DMS53 (cell line): Measurements from ENCODE around the gene LRMDA.

Experiments
- DNase-seq: peaks from one replicate; lab custom pipeline; 2025; lab: John Stamatoyannopoulos, UW

The LRMDA gene

GRCh38 chr10:75646218-75646915 lies 214.9 kb downstream of the LRMDA start:
- DNase-seq: no peak

DNA sequence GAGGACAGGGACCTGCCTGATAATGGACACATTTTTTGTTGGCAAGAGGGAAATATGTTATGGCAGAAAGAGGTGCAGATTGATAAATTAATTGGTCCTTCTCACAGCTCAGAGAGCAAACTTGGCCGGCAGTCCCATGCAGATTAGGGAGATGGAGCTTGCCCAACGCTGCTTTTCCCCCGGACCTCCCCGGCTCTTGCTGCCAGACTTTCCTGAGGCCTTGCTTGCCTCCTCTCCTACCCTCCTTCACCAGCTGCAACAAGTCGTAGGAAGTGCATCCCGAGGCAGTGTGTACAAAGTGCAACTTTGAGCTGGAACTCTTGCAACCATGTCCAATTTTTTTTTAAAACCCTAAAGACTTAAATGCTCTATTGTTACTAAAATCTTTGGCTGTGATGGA lies 215.5 kb downstream of the LRMDA start:
- DNase-seq: no peak

DNA sequence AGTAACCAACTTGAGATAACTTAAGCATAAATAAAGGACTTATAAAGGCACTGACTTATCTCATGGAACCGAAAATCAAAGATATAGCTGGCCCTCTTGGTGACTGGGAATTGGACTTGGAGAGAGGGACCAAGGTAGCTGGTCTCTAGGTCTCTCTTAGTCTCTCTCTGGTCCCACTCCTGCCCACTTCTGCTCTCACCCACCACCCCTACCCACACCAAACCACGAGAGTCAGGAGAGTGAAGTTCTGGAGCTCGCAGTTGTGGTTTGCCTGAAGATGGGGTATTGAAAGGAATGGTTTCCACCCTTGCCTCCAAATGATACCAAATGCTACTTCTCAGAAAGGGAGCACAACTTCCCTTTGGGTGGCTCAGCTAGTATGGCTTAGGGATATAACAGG lies 216.3 kb downstream of the LRMDA start:
- DNase-seq: no peak

GRCh38 chr10:75648351-75648750 lies 216.9 kb downstream of the LRMDA start:
- no peak for DNase-seq

- no peak for DNase-seq
These were observed 217.4 kb downstream of the LRMDA start for GRCh38 chr10:75648854-75649253.

GRCh38 chr10:75649466-75649865 lies 218.0 kb downstream of the LRMDA start:
- no peak for DNase-seq

DNA sequence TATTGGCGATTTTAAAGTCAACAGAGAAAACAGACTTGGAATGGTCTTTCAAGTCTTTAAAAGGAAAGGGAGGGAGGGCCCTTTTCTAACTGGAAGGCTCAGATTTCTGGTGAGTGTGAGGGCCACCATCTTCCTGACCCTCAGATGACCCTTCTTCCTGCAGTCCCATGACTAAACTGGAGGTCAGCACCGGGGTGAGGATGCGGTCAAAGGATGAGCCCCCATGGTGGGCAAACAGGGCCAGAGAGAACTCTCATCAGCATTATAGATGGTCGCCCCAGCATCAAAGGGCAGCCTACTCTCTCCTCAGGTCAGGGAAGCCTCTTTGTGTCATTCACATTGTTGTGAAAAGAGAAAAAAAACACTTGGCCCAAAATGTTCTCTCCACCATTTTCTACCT lies 219.2 kb downstream of the LRMDA start:
- no peak for DNase-seq

DNA sequence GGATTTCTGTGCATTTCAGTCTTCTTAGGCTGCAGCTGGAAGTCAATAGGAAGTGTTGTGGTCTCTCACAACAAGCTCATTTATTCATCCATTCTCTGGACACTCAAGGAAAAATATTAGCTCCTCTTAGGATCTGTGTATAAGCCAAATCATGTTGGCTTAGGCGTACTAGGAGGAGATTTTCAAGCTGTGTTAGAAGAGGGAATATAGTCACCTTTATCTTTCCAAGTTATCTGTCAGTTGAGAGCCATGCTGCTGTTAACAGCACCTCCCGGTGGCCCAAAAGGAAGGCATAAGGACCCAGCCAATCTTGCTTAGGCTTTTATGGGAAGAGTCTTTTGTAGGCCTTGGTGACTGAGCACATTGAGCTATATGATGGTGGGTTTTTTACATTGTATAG lies 220.0 kb downstream of the LRMDA start:
- DNase-seq: peak; percentile 43

DNA sequence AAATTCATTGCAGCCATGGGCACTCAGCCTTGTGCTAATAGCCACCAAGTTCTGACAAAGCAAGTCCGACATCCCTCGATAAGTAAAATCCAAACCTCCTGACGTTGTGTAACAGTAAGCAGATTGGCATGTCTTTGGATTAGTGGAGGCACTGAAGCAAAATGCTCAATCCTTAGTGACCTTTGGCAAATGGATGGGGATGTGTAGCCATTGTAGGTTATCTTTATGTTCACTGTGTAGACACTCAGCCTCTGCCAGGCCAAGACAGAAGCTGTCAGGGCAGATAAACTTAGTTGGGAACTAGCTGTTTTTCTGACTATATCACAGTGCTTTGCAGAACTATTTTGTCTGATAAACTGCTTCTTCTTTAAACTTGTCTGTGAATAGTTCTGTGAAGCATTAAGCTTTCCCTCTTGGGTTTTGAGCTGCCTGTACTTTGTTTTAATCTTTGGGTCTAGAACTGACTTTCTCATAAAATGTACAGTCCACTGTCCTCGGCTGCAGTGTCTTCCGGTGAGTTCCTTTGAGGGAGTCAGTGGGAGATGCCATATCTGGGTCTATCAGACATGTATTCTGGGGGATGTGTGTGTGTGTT lies 220.8 kb downstream of the LRMDA start:
- no peak for DNase-seq

GRCh38 chr10:75653761-75654160 lies 222.3 kb downstream of the LRMDA start:
- no peak for DNase-seq

DNA sequence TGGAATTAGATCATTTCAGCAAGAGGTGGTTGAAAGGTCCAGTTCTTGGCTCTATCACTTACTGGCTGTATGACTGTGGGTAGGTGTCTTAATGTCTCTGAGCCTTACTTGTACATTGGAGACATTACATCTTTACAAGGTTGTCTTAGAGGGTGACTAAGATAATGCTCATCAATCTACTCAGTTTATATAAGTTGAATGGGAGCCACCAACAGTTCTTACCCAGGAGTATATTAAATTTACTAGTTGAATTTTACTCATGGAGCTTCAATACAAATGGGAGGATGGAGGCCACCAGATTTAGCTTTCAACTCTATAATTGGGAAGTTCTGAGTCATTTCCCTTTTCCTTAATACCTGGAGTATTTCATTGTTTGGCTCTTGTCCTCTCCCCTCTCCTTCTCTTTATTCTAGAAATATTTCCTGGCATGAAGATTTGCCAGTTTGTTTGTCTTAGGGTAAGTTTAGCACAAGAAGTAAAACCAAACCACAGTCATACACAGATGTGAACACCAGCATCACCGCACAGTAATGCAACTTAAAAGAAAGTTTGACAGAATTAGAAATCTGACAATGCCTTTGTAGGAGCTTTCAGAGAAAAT lies 222.8 kb downstream of the LRMDA start:
- DNase-seq: no peak

- DNase-seq: no peak
These were observed 223.3 kb downstream of the LRMDA start for GRCh38 chr10:75654772-75655171.

DNA sequence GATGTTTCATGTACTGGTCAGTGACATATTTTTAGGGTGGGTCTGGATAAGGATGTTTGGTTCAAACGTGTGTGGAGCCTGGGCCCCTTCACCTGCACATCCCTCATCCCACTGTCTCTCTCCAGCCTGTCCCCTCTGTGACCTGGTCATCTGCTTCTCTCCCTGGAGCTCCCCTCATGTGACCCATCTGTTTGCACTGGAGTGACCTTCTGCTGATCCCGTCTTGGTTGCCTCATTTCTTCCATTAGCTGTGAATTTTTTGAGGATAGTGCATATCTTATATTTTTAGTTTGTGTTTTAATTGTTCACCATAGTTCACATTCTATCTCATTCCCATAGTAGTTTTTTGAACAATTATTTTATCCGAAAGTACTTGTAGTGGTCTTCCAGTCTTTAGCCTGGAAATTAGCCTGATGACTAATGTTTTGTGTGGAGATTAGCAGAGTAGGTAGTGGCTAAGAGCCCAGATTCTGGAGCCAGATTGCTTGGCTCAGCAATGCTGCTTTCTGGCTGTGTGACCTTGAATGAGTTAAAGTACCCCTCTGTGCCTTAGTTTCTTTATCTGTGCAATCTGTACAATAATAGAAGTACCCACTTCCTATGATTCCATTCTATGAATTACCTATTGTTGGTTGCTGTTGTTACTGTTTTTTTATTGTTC lies 224.5 kb downstream of the LRMDA start:
- DNase-seq: no peak

DNA sequence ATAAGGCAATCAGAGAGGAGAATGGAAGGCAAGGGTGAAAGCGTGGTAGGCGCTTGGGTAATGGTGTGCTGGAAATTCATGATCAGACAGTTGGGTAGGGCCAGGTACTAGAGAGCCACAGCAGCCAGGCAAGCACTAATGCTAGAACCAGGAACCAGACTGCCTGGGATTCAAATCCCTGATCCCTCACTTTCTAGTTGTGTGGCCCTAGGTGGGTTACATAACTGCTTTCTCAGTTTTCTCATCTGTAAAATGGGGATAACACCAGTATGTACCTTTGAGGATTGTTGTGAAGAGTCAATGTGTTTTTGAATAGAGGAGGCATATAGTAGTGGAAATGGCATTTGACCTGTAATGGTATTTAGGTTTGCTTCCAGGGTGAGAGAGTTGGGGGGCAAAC lies 225.9 kb downstream of the LRMDA start:
- no peak for DNase-seq

DNA sequence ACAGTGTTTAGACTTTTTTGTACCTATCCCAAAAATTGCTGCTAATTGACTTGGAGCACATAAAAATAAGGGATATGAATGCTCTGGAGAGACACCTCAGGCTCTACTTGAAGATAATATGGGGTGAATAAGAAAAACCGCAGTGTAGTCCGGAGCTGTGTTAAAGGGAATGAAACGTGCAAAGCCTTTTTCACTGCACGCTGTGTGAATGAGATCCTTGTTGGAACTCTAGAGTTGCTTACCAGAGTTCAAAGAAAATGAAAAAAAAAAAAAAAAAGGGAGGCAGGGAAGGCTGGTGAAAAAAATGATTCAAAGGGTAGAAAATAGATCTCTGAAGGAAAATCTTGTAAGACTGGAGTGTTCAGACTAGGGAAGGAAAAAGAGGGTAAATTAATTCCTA lies 226.6 kb downstream of the LRMDA start:
- no peak for DNase-seq

DNA sequence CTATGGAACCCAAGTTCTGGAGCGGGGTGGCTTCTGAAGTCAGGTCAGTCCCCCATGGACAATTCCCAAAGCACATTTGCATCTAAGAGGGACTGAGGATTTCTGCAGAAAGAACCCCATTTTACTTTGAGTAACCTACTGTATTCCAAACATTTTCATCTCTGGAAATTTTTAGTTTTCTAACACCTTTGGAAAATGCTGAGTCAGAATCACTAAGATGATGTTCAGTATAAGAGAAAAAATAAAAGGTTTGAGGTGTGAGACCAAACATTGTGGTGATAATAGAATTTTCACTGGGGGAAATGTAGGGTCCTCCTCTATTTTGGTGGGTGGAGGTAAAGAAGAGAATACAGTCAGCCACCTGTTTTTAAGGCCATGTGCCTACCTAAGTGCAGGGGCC lies 227.1 kb downstream of the LRMDA start:
- DNase-seq: no peak

- DNase-seq: no peak
These were observed 227.5 kb downstream of the LRMDA start for GRCh38 chr10:75658915-75659314.

- no peak for DNase-seq
These were observed 229.4 kb downstream of the LRMDA start for GRCh38 chr10:75660823-75661222.

DNA sequence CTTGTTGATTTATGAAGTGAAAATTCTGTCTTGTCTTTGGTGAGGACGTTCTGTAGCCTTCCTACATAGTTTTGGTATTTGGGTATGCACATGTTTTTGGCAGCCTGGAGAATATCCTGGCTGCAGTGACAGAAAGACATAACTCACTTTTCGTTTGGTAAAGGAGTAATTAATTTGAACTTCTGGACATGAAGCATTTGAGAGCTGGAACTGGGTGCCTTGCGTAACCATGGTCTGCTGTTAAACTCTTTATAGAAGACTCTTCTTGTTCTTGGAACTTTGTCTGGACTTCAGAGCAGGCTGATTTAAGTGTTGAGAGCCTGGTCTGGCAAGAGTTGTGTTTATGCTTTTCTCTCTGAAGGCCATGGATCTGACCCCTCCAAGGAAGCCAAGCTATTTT lies 231.3 kb downstream of the LRMDA start:
- no peak for DNase-seq

DNA sequence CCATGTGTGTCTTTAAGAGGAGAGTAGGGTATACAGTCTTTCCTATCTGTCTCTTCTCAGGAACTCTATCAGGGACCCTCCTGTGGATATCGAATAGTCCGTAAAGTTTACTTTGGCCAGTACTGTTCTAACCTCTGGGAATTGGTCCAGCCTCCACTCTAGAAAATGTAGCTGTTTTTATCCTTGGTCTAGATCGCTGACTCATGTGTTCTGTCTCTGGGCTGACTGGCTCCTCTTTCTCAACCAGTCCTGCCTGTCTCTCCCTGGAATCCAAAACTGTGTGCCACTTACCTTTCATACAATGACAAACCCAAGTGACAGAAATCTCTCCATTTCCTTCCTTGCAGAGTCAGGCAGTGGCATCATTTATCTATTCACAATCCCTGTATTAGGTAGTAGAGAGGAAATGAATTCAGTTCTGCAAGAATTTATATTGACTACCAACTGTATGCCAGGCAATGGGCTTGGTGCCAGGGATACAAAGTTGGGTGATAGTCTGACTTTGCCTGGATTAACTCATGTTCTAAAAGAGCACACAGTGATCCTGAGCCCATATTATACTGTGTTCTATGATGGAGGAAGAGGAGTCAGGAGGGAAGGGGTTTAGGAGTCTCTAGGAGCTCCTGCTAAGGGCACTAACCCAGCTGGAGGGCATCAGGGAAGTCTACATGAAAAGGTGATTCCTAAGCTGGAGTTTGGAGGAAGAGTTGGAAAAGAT lies 232.7 kb downstream of the LRMDA start:
- no peak for DNase-seq

- no peak for DNase-seq
These were observed 233.5 kb downstream of the LRMDA start for GRCh38 chr10:75664968-75665367.

GRCh38 chr10:75665707-75666106 lies 234.3 kb downstream of the LRMDA start:
- no peak for DNase-seq
